ENCODE results near the gene DCTD. TPM values are rescaled to one million over a fixed set of nuclear protein-coding genes. Genes with fewer than 3 reads are reported as not detected.

DCTD gene
- total RNA-seq, 1 donor from 2014 or later, result 105 TPM

- no peaks in the 10 kb centered on the region for H3K36me3 ChIP-seq (ENCODE audit: control insufficient read depth, insufficient read depth, low read length)
- FAIRE-seq (no peak), DNase-seq (ENCODE audit: low read depth) (no peak)
- TF ChIP-seq CTCF (IDR thresholded peaks at IDR 0.05; ENCODE audit: insufficient read depth, low read length, severe bottlenecking), result no peak
- no peak overlapping the region for H3K4me3 ChIP-seq (ENCODE audit: low read depth, low read length)
- H3K27me3 ChIP-seq (ENCODE audit: control insufficient read depth, insufficient read depth, low read length), result no peaks in the 10 kb centered on the region
These were observed 63.4 kb downstream of the DCTD start for GRCh38 chr4:182853731-182854330.

- H3K36me3 ChIP-seq (ENCODE audit: control insufficient read depth, insufficient read depth, low read length), result no peaks in the 10 kb centered on the region
- TF ChIP-seq CTCF (IDR thresholded peaks at IDR 0.05; ENCODE audit: insufficient read depth, low read length, severe bottlenecking), result no peak
- H3K4me3 ChIP-seq (ENCODE audit: low read depth, low read length), result no peak overlapping the region
- H3K27me3 ChIP-seq (ENCODE audit: control insufficient read depth, insufficient read depth, low read length), result no peaks in the 10 kb centered on the region
- DNase-seq (ENCODE audit: low read depth), result no peak
- FAIRE-seq, result no peak
These were observed 68.5 kb downstream of the DCTD start for GRCh38 chr4:182848685-182849084.

DNA sequence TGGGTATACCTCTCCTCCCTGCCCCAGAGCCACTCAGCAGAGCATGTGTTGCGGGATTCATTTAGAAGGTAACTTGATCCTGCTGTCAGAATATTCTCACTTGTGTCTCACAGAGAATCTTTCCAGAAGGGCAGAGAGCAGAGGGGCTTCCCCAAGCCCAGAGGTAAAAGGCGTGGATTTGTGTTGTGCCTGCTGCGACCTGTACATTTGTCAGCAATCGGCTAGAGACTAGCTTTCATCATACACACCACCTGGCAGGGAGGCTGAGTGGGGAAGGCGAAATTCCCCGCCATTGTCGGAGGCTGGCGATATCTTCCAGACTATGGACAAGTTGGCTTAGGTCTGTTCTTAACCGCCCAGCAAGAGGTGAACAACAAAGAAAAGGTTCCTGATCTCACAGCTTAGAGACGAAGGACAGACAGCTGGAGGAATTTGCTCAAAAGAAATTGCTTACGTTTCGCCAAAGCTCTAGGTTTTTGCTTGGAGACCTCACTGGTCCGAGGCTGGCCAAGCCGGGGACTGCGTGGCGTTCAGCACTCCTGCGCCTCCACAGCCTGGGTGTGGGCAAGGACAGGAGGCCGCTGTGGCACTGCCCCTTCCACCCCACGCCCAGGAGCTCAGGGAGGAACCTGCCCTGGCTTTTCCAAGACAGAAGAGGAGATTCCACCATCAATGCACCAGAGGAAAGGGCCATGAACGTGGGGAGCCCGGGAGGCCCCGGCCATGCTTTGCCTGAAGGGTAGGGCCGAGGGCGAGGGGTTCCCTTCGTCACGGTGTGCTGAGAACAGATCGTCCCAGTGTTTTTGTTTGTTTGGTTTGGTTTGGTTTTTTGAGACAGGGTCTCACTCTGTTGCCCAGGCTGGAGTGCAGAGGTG is 69.4 kb downstream of the DCTD start:
- Histone ChIP-seq H3K4me3 (ENCODE audit: low read depth, low read length) (no peak overlapping the region), H3K36me3 (ENCODE audit: control insufficient read depth, insufficient read depth, low read length) (no peaks in the 10 kb centered on the region), H3K27me3 (ENCODE audit: control insufficient read depth, insufficient read depth, low read length) (no peaks in the 10 kb centered on the region)
- peak; percentile 18 for FAIRE-seq
- DNase-seq (ENCODE audit: low read depth), result peak; percentile 39
- TF ChIP-seq CTCF (IDR thresholded peaks at IDR 0.05; ENCODE audit: insufficient read depth, low read length, severe bottlenecking), result no peak

GRCh38 chr4:182846036-182846435 is 71.2 kb downstream of the DCTD start:
- no peaks in the 10 kb centered on the region for H3K27me3 ChIP-seq (ENCODE audit: control insufficient read depth, insufficient read depth, low read length)
- H3K36me3 ChIP-seq (ENCODE audit: control insufficient read depth, insufficient read depth, low read length), result no peaks in the 10 kb centered on the region
- DNase-seq (ENCODE audit: low read depth) (no peak), FAIRE-seq (no peak)
- no peak for TF ChIP-seq CTCF (IDR thresholded peaks at IDR 0.05; ENCODE audit: insufficient read depth, low read length, severe bottlenecking)
- no peak overlapping the region for H3K4me3 ChIP-seq (ENCODE audit: low read depth, low read length)

DNA sequence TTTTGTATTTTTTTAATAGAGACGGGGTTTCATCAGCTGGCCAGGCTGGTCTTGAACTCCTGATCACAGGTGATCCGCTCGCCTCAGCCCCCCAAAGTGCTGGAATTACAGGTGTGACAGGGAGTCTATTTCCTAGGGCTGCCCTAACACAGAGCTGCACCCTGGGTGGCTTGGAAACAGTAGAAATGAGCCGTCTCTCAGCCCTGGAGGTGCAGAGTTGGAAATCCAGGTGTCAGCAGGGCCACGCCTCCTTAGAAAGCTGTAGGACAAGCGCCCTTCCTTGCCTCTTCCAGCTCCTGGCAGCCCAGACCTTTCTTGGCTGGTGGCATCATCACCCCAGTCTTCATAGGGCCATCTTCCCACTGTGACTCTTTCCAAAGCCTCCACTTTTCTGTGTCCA is 71.6 kb downstream of the DCTD start:
- DNase-seq (ENCODE audit: low read depth), result no peak
- no peaks in the 10 kb centered on the region for H3K36me3 ChIP-seq (ENCODE audit: control insufficient read depth, insufficient read depth, low read length)
- H3K27me3 ChIP-seq (ENCODE audit: control insufficient read depth, insufficient read depth, low read length), result no peaks in the 10 kb centered on the region
- FAIRE-seq, result no peak
- no peak overlapping the region for H3K4me3 ChIP-seq (ENCODE audit: low read depth, low read length)
- TF ChIP-seq CTCF (IDR thresholded peaks at IDR 0.05; ENCODE audit: insufficient read depth, low read length, severe bottlenecking), result no peak
